ENCODE results near the gene WNT2B. TPM values are rescaled to one million over a fixed set of nuclear protein-coding genes. Genes with fewer than 3 reads are reported as not detected.

The WNT2B gene
- total and polyA plus RNA-seq, 2 of the 8 experiments (the other 6 are each of a cell fraction or from before 2014, with no cell fraction given) = 0.33 to 2.0 TPM

DNA sequence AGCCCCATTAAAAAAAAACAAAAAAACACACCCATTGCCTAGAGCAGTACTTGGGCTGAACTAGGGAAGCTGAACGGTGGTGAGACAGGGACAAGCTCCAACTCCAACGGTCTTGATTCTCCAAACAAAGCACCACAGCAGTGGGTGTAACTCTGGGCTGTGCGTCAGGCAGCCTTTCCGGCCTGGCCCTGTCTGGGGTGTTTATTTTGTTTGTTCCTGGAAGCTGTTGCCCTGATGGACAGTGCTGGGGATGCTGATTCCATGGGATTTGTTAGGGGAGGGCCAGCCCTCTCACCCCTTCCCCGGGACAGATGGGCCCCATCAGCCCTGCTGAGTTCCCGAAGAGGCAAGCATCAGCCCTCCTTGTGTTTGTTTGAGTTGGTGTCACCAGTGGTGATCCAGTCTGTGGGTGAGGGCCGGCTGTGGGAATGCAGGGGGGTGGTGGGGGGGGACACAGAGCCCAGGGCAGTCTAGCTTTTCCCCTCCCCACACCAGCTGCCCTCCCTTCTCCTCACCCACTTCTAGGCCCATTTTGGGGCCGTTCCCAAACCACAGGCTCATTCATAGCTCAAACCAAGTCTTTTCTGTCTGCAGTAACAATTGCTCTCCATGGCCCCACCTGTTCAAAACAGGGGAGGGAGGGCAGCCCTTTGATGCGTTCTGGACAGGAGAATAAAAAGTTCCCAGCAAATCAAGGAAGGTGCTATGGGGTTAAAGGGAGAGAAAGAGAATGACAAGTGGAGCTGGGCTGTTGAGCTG, 4.5 kb downstream of the WNT2B start:
- no peak overlapping the region for H4K8ac ChIP-seq (ENCODE audit: extremely low read depth, insufficient read depth, low read length)
- DNase-seq (ENCODE audit: low read depth in 1 of 2, low spot score in 2 of 2) = no peak
- H3K27ac ChIP-seq (ENCODE audit: low read depth, low read length) = no peak overlapping the region
- no peaks in the 10 kb centered on the region for H4K20me1 ChIP-seq (replicated peaks in 1 of 2; ENCODE audit: control insufficient read depth in 1 of 2, insufficient read depth in 2 of 2, low read length in 2 of 2)
- no peak overlapping the region for H3K14ac ChIP-seq (ENCODE audit: insufficient read length)
- peaks cover 10% of the 10 kb centered on the region for H3K23me2 ChIP-seq (ENCODE audit: low read depth, low read length)
- no peaks in the 10 kb centered on the region for H3K79me1 ChIP-seq (ENCODE audit: low read depth, low read length)
- TF ChIP-seq CTBP2 (IDR thresholded peaks at IDR 0.05; ENCODE audit: borderline replicate concordance, insufficient read depth, insufficient read length, low read length) (no peak), BACH1 (IDR thresholded peaks at IDR 0.05; ENCODE audit: low read length) (no peak), CBX5 (IDR thresholded peaks at IDR 0.05; ENCODE audit: low read depth, low read length) (no peak), SP1 (IDR thresholded peaks at IDR 0.05; ENCODE audit: low read depth, low read length) (no peak), POLR2A (IDR thresholded peaks at IDR 0.05; ENCODE audit: control extremely low read depth in 1 of 2, low read depth in 2 of 2, low read length in 2 of 2) (no peak), EGR1 (IDR thresholded peaks at IDR 0.05; ENCODE audit: borderline replicate concordance, low read depth, low read length) (no peak), JUN (IDR thresholded peaks at IDR 0.05; ENCODE audit: low read depth, low read length) (no peak), TEAD4 (IDR thresholded peaks at IDR 0.05; ENCODE audit: low read depth, low read length) (no peak)
- H3K4ac ChIP-seq (replicated peaks; ENCODE audit: insufficient read length, low read depth, low read length) = no peak overlapping the region
- FAIRE-seq = no peak
- no peak overlapping the region for H2AFZ ChIP-seq (ENCODE audit: low read length)
- H3K18ac ChIP-seq (ENCODE audit: extremely low read depth, low read length) = no peak overlapping the region
- CTCF ChIA-PET (ENCODE audit: partially characterized antibody) = interaction anchor here (0.6 to 6.4 kb wide), 9 partner anchors 8 to 185 kb away, joined by 3 to 28 read pairs (median 3); no protein-coding TSS in a partner anchor
- no peak overlapping the region for H2BK20ac ChIP-seq (ENCODE audit: low read length)
- POLR2A ChIA-PET (ENCODE audit: partially characterized antibody) = interaction anchor here (0.6 to 2.2 kb wide), 3 partner anchors 8 to 147 kb away, joined by 3 to 9 read pairs (median 4); no protein-coding TSS in a partner anchor
- H4K5ac ChIP-seq (ENCODE audit: insufficient read length, low read depth, low read length) = no peak overlapping the region
- H4K91ac ChIP-seq (replicated peaks; ENCODE audit: insufficient read length, low read length) = no peak overlapping the region
- no peak overlapping the region for H2AK5ac ChIP-seq (ENCODE audit: low read depth, low read length)
- H3K9me3 ChIP-seq (ENCODE audit: insufficient read depth in 2 of 2, low read depth in 1 of 2, low read length in 1 of 2) = no peaks in the 10 kb centered on the region
- no peak overlapping the region for H2BK12ac ChIP-seq (ENCODE audit: low read depth, low read length)
- H3K4me1 ChIP-seq (replicated peaks in 1 of 4; ENCODE audit: control insufficient read depth in 3 of 4, insufficient read depth in 4 of 4, low read length in 3 of 4) = peaks cover 0 to 14% (median 9%) of the 10 kb centered on the region in 4 experiments; a peak in 5 of 7 replicates
- H3K9ac ChIP-seq (replicated peaks in 1 of 4; ENCODE audit: extremely low read depth in 1 of 4, low read depth in 3 of 4, low read length in 3 of 4) = no peak overlapping the region
- H2BK5ac ChIP-seq (ENCODE audit: low read depth, low read length) = no peak overlapping the region
- 74% methylated on average over 8 of the region's 9 CpGs; no CpG with 5 or more reads in 1 of the 2 experiments for WGBS, 2 experiments (ENCODE audit: extremely low coverage in 1 of 2, insufficient coverage in 1 of 2, insufficient read length in 1 of 2, insufficient replicate concordance in 2 of 2, low coverage in 1 of 2, low lambda C conversion rate in 2 of 2, missing lambda C conversion rate in 1 of 2)
- H3K36me3 ChIP-seq (ENCODE audit: control insufficient read depth in 2 of 4, insufficient read depth in 4 of 4, low read length in 3 of 4) = no peaks in the 10 kb centered on the region; a peak in 1 of 8 replicates
- no peak overlapping the region for H3K4me2 ChIP-seq (ENCODE audit: insufficient read depth in 1 of 2, low read depth in 2 of 2, low read length in 2 of 2)
- H3K4me3 ChIP-seq (ENCODE audit: extremely low read depth in 1 of 4, insufficient read depth in 2 of 4, low read depth in 3 of 4, low read length in 4 of 4) = no peak overlapping the region
- no peak overlapping the region for H3K56ac ChIP-seq (replicated peaks; ENCODE audit: insufficient read length, low read depth, low read length)
- peaks cover 26 to 48% (median 38%) of the 10 kb centered on the region in 4 experiments for H3K27me3 ChIP-seq (replicated peaks in 1 of 4; ENCODE audit: control insufficient read depth in 3 of 4, extremely low read depth in 1 of 4, insufficient read depth in 3 of 4, low read length in 3 of 4)
- no peak overlapping the region for H2BK15ac ChIP-seq (ENCODE audit: low read length)
- no peak overlapping the region for H3K23ac ChIP-seq (ENCODE audit: insufficient read length)
- no peak overlapping the region for H2BK120ac ChIP-seq (replicated peaks; ENCODE audit: low read depth, low read length)
- H3K79me2 ChIP-seq (ENCODE audit: control insufficient read depth in 1 of 2, insufficient read depth in 2 of 2, low read length in 2 of 2) = no peaks in the 10 kb centered on the region
